HepG2 (cell line): ENCODE results near the gene C1orf226. TPM values are rescaled to one million over a fixed set of nuclear protein-coding genes. Genes with fewer than 3 reads are reported as not detected.

Experiments
- ATAC-seq: fragments of 200-7000 bp; cut with Tn5 transposase; 3 replicates; pipeline ENCODE4 v1.9.1; 2020; ENCODE audit warnings: mild to moderate bottlenecking, moderate library complexity
- BruUV-seq: library from RNA; stranded (reverse); fragments of 400-500 nt; replicated peaks from 2 replicates; lab custom pipeline; 2021; lab: Mats Ljungman, UMichigan
- CTCF ChIA-PET: fragments of 300-600 bp; formaldehyde crosslinking; extraction: SDS; loops from one replicate; lab custom pipeline; 2021; ENCODE audit warnings: low total read pairs, inconsistent platforms, low intra/inter-chr PET ratio; lab: Yijun Ruan, JAX
- POLR2A ChIA-PET: fragments of 350-600 bp; sonication (Branson Sonifier 250); formaldehyde crosslinking; loops from one replicate; lab custom pipeline; 2020; ENCODE audit warnings: antibody characterized with exemption, inconsistent platforms; lab: Yijun Ruan, JAX
- DNase-seq: peaks from one replicate; pipeline ENCODE4 v3.0.0-alpha.2; 2015; ENCODE audit warnings: low spot score
- FAIRE-seq: peaks from 3 replicates; lab custom pipeline; 2011; peaks lifted over from hg19 to GRCh38; lab: Jason Lieb, UNC
- H2AFZ ChIP-seq: one replicate; pipeline ENCODE4 v1.6.1; 2011; ENCODE audit warnings: low read length, inconsistent platforms
- H3K27ac ChIP-seq: fragments of 300-600 bp; 3 replicates; pipeline ENCODE4 v1.8.0; 2011; ENCODE audit warnings: mixed run types, mild to moderate bottlenecking, mixed read lengths, low read length, inconsistent platforms; ENCODE audit not compliant: insufficient read depth; ENCODE audit errors: extremely low read length
- H3K27me3 ChIP-seq, 2 experiments: fragments of 200-600 bp in 1 of 2; 2 replicates in 1 of 2; 3 replicates in 1 of 2; pipeline versions ENCODE4 v1.6.0 to v1.8.0; 2011; ENCODE audit warnings: low read length in 2 of 2, mild to moderate bottlenecking in 2 of 2, moderate library complexity in 2 of 2, inconsistent platforms in 1 of 2; ENCODE audit not compliant: insufficient read depth in 2 of 2, control insufficient read depth in 1 of 2
- H3K36me3 ChIP-seq, 2 experiments: fragments of 200-600 bp in 1 of 2; replicated peaks in 1 of 2; 2 replicates in 1 of 2; 3 replicates in 1 of 2; pipeline versions ENCODE4 v1.5.1 to v1.8.0; 2011; ENCODE audit warnings: low read length in 2 of 2, inconsistent platforms in 1 of 2; ENCODE audit not compliant: insufficient read depth in 2 of 2, control insufficient read depth in 1 of 2
- H3K4me1 ChIP-seq: 2 replicates; pipeline ENCODE4 v1.5.1; 2012; ENCODE audit warnings: low read length, inconsistent platforms; ENCODE audit not compliant: insufficient read depth
- H3K4me2 ChIP-seq: 2 replicates; pipeline ENCODE4 v1.6.0; 2011; ENCODE audit warnings: low read depth, low read length, inconsistent platforms
- H3K4me3 ChIP-seq, 3 experiments: fragments of 200-600 bp in 1 of 3; sonication (generic), shearing (Covaris generic) in 1 of 3; replicated peaks in 1 of 3; 2 replicates each; pipeline ENCODE4 v1.5.1; 2011 to 2016; ENCODE audit warnings: low read length in 3 of 3, inconsistent platforms in 2 of 3, low read depth in 2 of 3, mild to moderate bottlenecking in 2 of 3, control low read depth in 1 of 3, mixed read lengths in 1 of 3; ENCODE audit not compliant: insufficient read depth in 1 of 3
- H3K79me2 ChIP-seq: one replicate; pipeline ENCODE4 v1.6.1; 2011; ENCODE audit warnings: low read length, inconsistent platforms; ENCODE audit not compliant: insufficient read depth
- H3K9ac ChIP-seq: 2 replicates; pipeline ENCODE4 v1.6.0; 2011; ENCODE audit warnings: mild to moderate bottlenecking, low read depth, low read length, inconsistent platforms; ENCODE audit not compliant: insufficient read depth
- H3K9me3 ChIP-seq: 2 replicates; pipeline ENCODE4 v1.5.1; 2012; ENCODE audit warnings: mild to moderate bottlenecking, low read length
- H4K20me1 ChIP-seq: 2 replicates; pipeline ENCODE4 v1.6.0; 2011; ENCODE audit warnings: inconsistent platforms, mild to moderate bottlenecking, low read length, moderate library complexity; ENCODE audit not compliant: insufficient read depth
- CBX5 ChIP-seq: sonication (generic); formaldehyde crosslinking; IDR thresholded peaks from 2 replicates; pipeline ENCODE4 v1.4.0; 2020; ENCODE audit warnings: missing genetic modification reagents, borderline replicate concordance
- CTCF ChIP-seq: sonication (generic); formaldehyde crosslinking; IDR thresholded peaks from 2 replicates; pipeline ENCODE4 v1.5.0; 2020; ENCODE audit warnings: mild to moderate bottlenecking, missing genetic modification reagents, moderate library complexity
- FOXO1 ChIP-seq: sonication (generic); formaldehyde crosslinking; IDR thresholded peaks from 2 replicates; pipeline ENCODE4 v1.4.0; 2020; ENCODE audit warnings: missing genetic modification reagents
- LBX2 ChIP-seq: sonication (generic); formaldehyde crosslinking; IDR thresholded peaks from 2 replicates; pipeline ENCODE4 v1.5.0; 2020; ENCODE audit warnings: missing genetic modification reagents, mild to moderate bottlenecking, borderline replicate concordance
- MAFG ChIP-seq: sonication (generic); formaldehyde crosslinking; IDR thresholded peaks from 2 replicates; pipeline ENCODE4 v1.5.1; 2020; ENCODE audit warnings: mild to moderate bottlenecking, missing genetic modification reagents
- NPAS2 ChIP-seq: sonication (generic); formaldehyde crosslinking; IDR thresholded peaks from 2 replicates; pipeline ENCODE4 v1.8.0; 2022; ENCODE audit warnings: mild to moderate bottlenecking, missing genetic modification reagents, borderline replicate concordance
- SIN3B ChIP-seq: fragments of 150-350 bp; IDR thresholded peaks from 2 replicates; pipeline ENCODE4 v1.6.1; 2014; ENCODE audit warnings: low read length
- TEF ChIP-seq: sonication (generic); formaldehyde crosslinking; IDR thresholded peaks from 2 replicates; pipeline ENCODE4 v1.5.0; 2020; ENCODE audit warnings: missing genetic modification reagents
- ZBTB3 ChIP-seq: sonication (generic); formaldehyde crosslinking; IDR thresholded peaks from 2 replicates; pipeline ENCODE4 v1.4.0; 2020; ENCODE audit warnings: low read depth, mild to moderate bottlenecking, moderate library complexity, missing genetic modification reagents, borderline replicate concordance
- WGBS: methylation state at CpG from one replicate; pipeline ENCODE4 v1.1.6; 2017; ENCODE audit warnings: low lambda C conversion rate; 5-methylcytosine and 5-hydroxymethylcytosine counted together
- in situ Hi-C: cut with HindIII; loops from 2 replicates; pipeline ENCODE4 v1.10.0; 2017; ENCODE audit warnings: low pct_unique_long_range_greater_than_20kb; ENCODE audit not compliant: extremely low pct_ligation_motif_present
- intact Hi-C: fragments of 100-400 bp; cut with micrococcal nuclease; formaldehyde crosslinking; loops from one replicate; pipeline ENCODE4 v1.10.0; 2022; ENCODE audit not compliant: unreplicated experiment
- polyA plus RNA-seq, 8 experiments: library from polyadenylated mRNA; depleted of rRNA in 3 of 8; stranded (reverse) in 7 of 8; unstranded in 1 of 8; fragments of >200 nt; fragmentation: Illumina TruSeq in 4 of 8; extraction: Trizol in 4 of 8; gene quantifications; 2 replicates each; pipeline versions ENCODE4 v1.2.1 to v1.2.3, GENCODE V29; 2011 to 2016; ENCODE audit warnings: low read depth in 4 of 8, missing spikeins in 1 of 8, mixed read lengths in 1 of 8; ENCODE audit not compliant: insufficient read depth in 1 of 8
- total RNA-seq, 5 experiments: library from RNA; depleted of rRNA; stranded (reverse); fragments of >200 nt; fragmentation: Illumina TruSeq; extraction: Trizol; gene quantifications; 2 replicates each; pipeline ENCODE4 v1.2.3, GENCODE V29; 2016; ENCODE audit warnings: low read depth in 1 of 5
- TF ChIP-seq, protein P1 (sequence below): sonication (generic); formaldehyde crosslinking; conservative IDR thresholded peaks from 2 replicates; pipeline ENCODE4 v1.8.0; 2022; ENCODE audit warnings: missing genetic modification reagents
- TF ChIP-seq, protein P2 (sequence below): sonication (generic); formaldehyde crosslinking; IDR thresholded peaks from 2 replicates; pipeline ENCODE4 v1.4.0; 2020; ENCODE audit warnings: missing genetic modification reagents, borderline replicate concordance
- TF ChIP-seq, protein P3 (sequence below): sonication (generic); formaldehyde crosslinking; IDR thresholded peaks from 2 replicates; pipeline ENCODE4 v1.4.0; 2020; ENCODE audit warnings: mild to moderate bottlenecking, missing genetic modification reagents

The C1orf226 gene
- total and polyA plus RNA-seq, 2 of the 13 experiments (the other 11 are each of a cell fraction or from before 2014, with no cell fraction given), result 4.7 to 4.9 TPM

DNA sequence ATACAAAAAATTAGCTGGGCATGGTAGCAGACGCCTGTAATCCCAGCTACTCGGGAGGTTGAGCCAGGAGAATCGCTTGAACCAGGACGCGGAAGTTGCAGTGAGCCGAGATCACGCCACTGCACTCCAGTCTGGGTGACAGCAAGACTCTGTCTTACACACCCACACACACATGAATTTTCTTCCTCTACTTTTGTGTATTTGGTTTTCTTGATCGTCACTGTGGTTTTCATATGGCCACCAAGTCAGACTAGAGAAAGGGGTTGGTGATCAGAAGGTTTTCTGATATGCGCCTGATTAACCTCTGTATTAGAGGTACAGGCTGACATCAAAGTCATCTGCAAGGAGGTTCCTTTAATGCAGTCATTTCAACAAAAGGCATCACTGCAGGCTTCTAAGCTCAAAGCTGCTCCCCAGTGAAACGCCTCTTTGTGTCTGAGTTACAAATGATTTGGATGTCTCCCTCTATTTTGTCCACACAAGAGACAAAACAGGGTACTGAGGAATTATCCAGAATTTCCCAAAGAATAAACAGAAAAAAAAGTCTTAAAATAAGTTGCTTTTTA, 19.3 kb downstream of the C1orf226 start (continued):
- no peak for TF ChIP-seq TEF (CRISPR knock-in tag)
- TF ChIP-seq, protein P1, sequence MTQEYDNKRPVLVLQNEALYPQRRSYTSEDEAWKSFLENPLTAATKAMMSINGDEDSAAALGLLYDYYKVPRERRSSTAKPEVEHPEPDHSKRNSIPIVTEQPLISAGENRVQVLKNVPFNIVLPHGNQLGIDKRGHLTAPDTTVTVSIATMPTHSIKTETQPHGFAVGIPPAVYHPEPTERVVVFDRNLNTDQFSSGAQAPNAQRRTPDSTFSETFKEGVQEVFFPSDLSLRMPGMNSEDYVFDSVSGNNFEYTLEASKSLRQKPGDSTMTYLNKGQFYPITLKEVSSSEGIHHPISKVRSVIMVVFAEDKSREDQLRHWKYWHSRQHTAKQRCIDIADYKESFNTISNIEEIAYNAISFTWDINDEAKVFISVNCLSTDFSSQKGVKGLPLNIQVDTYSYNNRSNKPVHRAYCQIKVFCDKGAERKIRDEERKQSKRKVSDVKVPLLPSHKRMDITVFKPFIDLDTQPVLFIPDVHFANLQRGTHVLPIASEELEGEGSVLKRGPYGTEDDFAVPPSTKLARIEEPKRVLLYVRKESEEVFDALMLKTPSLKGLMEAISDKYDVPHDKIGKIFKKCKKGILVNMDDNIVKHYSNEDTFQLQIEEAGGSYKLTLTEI (CRISPR knock-in tag), result no peak
- TF ChIP-seq FOXO1 (CRISPR knock-in tag), result no peak
- TF ChIP-seq ZBTB3, result no peak
- TF ChIP-seq NPAS2, result no peak
- TF ChIP-seq LBX2 (CRISPR knock-in tag), result no peak

- WGBS, result 46% methylated on average over 5 of the region's 5 CpGs
- H3K4me1 ChIP-seq, result peaks cover 9% of the 10 kb centered on the region; the same call in 1 of the 2 replicates
- H3K27ac ChIP-seq, result no peak overlapping the region
- in situ Hi-C loops, result no loop called here
- no peak overlapping the region for H3K4me3 ChIP-seq
- no peaks in the 10 kb centered on the region for H3K36me3 ChIP-seq
- no peak for DNase-seq
- H3K79me2 ChIP-seq, result no peaks in the 10 kb centered on the region
- H3K9ac ChIP-seq, result no peak overlapping the region
- H2AFZ ChIP-seq, result no peak overlapping the region
- ChIA-PET CTCF (no interaction called here), POLR2A (no interaction called here)
- ATAC-seq, result no peak
- no peak overlapping the region for H3K4me2 ChIP-seq
- FAIRE-seq, result no peak
- BruUV-seq, result no TSS peak
- no peaks in the 10 kb centered on the region for H3K9me3 ChIP-seq
- no peaks in the 10 kb centered on the region for H4K20me1 ChIP-seq
- H3K27me3 ChIP-seq, result no peaks in the 10 kb centered on the region
- intact Hi-C loops, result no loop called here
- TF ChIP-seq, protein P2, sequence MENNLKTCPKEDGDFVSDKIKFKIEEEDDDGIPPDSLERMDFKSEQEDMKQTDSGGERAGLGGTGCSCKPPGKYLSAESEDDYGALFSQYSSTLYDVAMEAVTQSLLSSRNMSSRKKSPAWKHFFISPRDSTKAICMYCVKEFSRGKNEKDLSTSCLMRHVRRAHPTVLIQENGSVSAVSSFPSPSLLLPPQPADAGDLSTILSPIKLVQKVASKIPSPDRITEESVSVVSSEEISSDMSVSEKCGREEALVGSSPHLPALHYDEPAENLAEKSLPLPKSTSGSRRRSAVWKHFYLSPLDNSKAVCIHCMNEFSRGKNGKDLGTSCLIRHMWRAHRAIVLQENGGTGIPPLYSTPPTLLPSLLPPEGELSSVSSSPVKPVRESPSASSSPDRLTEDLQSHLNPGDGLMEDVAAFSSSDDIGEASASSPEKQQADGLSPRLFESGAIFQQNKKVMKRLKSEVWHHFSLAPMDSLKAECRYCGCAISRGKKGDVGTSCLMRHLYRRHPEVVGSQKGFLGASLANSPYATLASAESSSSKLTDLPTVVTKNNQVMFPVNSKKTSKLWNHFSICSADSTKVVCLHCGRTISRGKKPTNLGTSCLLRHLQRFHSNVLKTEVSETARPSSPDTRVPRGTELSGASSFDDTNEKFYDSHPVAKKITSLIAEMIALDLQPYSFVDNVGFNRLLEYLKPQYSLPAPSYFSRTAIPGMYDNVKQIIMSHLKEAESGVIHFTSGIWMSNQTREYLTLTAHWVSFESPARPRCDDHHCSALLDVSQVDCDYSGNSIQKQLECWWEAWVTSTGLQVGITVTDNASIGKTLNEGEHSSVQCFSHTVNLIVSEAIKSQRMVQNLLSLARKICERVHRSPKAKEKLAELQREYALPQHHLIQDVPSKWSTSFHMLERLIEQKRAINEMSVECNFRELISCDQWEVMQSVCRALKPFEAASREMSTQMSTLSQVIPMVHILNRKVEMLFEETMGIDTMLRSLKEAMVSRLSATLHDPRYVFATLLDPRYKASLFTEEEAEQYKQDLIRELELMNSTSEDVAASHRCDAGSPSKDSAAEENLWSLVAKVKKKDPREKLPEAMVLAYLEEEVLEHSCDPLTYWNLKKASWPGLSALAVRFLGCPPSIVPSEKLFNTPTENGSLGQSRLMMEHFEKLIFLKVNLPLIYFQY (CRISPR knock-in tag), result no peak
- TF ChIP-seq SIN3B (no peak), ZBTB3 (no peak), CBX5 (no peak), MAFG (no peak), CTCF (CRISPR knock-in tag) (no peak)
- TF ChIP-seq, protein P3, sequence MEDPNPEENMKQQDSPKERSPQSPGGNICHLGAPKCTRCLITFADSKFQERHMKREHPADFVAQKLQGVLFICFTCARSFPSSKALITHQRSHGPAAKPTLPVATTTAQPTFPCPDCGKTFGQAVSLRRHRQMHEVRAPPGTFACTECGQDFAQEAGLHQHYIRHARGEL (CRISPR knock-in tag), result no peak
Observed at GRCh38 chr1:162404550-162405160, 23.1 kb downstream of the C1orf226 start.
